Transverse colon (tissue), 4 donors: ENCODE data around the gene HSPA1L. TPM values are rescaled to one million over a fixed set of nuclear protein-coding genes. Genes with fewer than 3 reads are reported as not detected.

Experiments used
- DNase-seq: peaks from one replicate; pipeline ENCODE4 v3.0.0-alpha.2; 2019
- H3K27ac ChIP-seq, 4 donors: fragments of 200-600 bp; sonication (generic); 2 replicates each; pipeline ENCODE4 v1.5.1; 2016 to 2018; ENCODE audit warnings: inconsistent platforms in 4 of 4
- H3K27me3 ChIP-seq: fragments of 200-600 bp; sonication (generic); 2 replicates; pipeline ENCODE4 v1.5.1; 2017; ENCODE audit warnings: inconsistent platforms
- H3K36me3 ChIP-seq, 4 donors: fragments of 200-600 bp; sonication (generic); 2 replicates each; pipeline ENCODE4 v1.5.1; 2017 to 2019; ENCODE audit warnings: inconsistent platforms in 4 of 4
- H3K4me1 ChIP-seq, 4 donors: fragments of 200-600 bp; sonication (generic); 2 replicates each; pipeline ENCODE4 v1.5.1; 2017 to 2020; ENCODE audit warnings: inconsistent platforms in 4 of 4
- H3K4me3 ChIP-seq, 4 donors: fragments of 200-600 bp; sonication (generic); 1 replicate in 1 of 4; 2 replicates in 3 of 4; pipeline versions ENCODE4 v1.5.1 to v1.6.1; 2017 to 2019; ENCODE audit warnings: inconsistent platforms in 4 of 4
- H3K9me3 ChIP-seq, 2 donors: fragments of 200-600 bp; sonication (generic); 2 replicates each; pipeline ENCODE4 v1.5.1; 2017 to 2019; ENCODE audit warnings: inconsistent platforms in 2 of 2
- CTCF ChIP-seq, 5 experiments: fragments of 200-600 bp in 3 of 5; fragments of 450-650 bp in 2 of 5; sonication (generic) in 3 of 5; IDR thresholded peaks; 1 replicate in 2 of 5; 2 replicates in 3 of 5; pipeline ENCODE4 v1.5.1; 2016 to 2017; ENCODE audit warnings: antibody characterized with exemption in 5 of 5, inconsistent platforms in 3 of 5, mild to moderate bottlenecking in 2 of 5, moderate library complexity in 1 of 5
- EP300 ChIP-seq: sonication (generic); formaldehyde crosslinking; IDR thresholded peaks from one replicate; pipeline ENCODE4 v1.6.1; 2017; ENCODE audit warnings: antibody characterized with exemption, low read depth
- POLR2A ChIP-seq: fragments of 450-650 bp; IDR thresholded peaks from one replicate; pipeline ENCODE4 v1.6.1; 2016; ENCODE audit warnings: antibody characterized with exemption, mild to moderate bottlenecking, moderate library complexity
- POLR2AphosphoS5 ChIP-seq, 3 donors: sonication (generic); formaldehyde crosslinking; IDR thresholded peaks; one replicate each; pipeline ENCODE4 v1.6.1; 2016; ENCODE audit warnings: antibody characterized with exemption in 3 of 3
- WGBS, 2 donors: methylation state at CpG; one replicate each; pipeline ENCODE4 v1.1.5; 2018; ENCODE audit warnings: low coverage in 1 of 2; 5-methylcytosine and 5-hydroxymethylcytosine counted together
- in situ Hi-C, 4 donors: fragments of 200-750 bp; cut with MboI; loops; one replicate each; pipeline versions ENCODE4 v1.15.0 to v1.15.1; 2017; ENCODE audit warnings: low sequenced_read_pairs in 3 of 4, low pct_ligation_motif_present in 1 of 4, low pct_unique_long_range_greater_than_20kb in 1 of 4
- intact Hi-C: fragments of 100-400 bp; cut with DNase I; formaldehyde crosslinking; loops from one replicate; pipeline ENCODE4 v1.15.1; 2023; ENCODE audit warnings: low total_unique reads
- total RNA-seq, 4 donors: library from RNA; depleted of rRNA; stranded (reverse); fragments of >200 nt; gene quantifications; one replicate each; pipeline ENCODE4 v1.1.0, GENCODE V29; 2016

The HSPA1L gene
- total RNA-seq, 4 donors from 2014 or later = 0.64 to 0.68 TPM; not detected in 2

GRCh38 chr6:31762878-31763618, 52.0 kb downstream of the HSPA1L start:
- H3K27me3 ChIP-seq = no peaks in the 10 kb centered on the region
- intact Hi-C loops = no loop called here
- H3K27ac ChIP-seq = no peak overlapping the region
- no peak for DNase-seq
- H3K4me1 ChIP-seq = peaks cover 0 to 10% (median 0%) of the 10 kb centered on the region in 4 donors
- no peaks in the 10 kb centered on the region for H3K9me3 ChIP-seq
- TF ChIP-seq CTCF (IDR thresholded peaks at IDR 0.05) (no peak), POLR2AphosphoS5 (IDR thresholded peaks at IDR 0.05) (no peak), POLR2A (no peak), EP300 (no peak)
- H3K4me3 ChIP-seq = no peak overlapping the region
- no peaks in the 10 kb centered on the region for H3K36me3 ChIP-seq
- in situ Hi-C loops = loop anchor here in 1 of 4 donors (10.0 kb wide), 1 partner anchor 78 kb away; the partner anchor contains the start of gene LY6G5C
- 83% methylated on average over 8 of the region's 8 CpGs; no CpG with 5 or more reads in 1 of the 2 donors for WGBS, 2 donors

- intact Hi-C loops (no loop called here), in situ Hi-C loops (loop anchor here in 1 of 4 donors (10.0 kb wide), 1 partner anchor 78 kb away; the partner anchor contains the start of gene LY6G5C)
- Histone ChIP-seq H3K9me3 (no peaks in the 10 kb centered on the region), H3K4me3 (no peak within 1 kb of the TSS), H3K4me1 (peaks cover 0 to 10% (median 0%) of the 10 kb centered on the region in 4 donors), H3K36me3 (no peaks in the 10 kb centered on the region), H3K27me3 (no peaks in the 10 kb centered on the region), H3K27ac (no peak within 1 kb of the TSS)
- DNase-seq = no peak
- WGBS, 2 donors = 76 to 100% methylated on average over 2 to 4 of the region's 4 CpGs
- no peak for TF ChIP-seq POLR2AphosphoS5 (IDR thresholded peaks at IDR 0.05)
- no peak for TF ChIP-seq CTCF (IDR thresholded peaks at IDR 0.05)
- TF ChIP-seq EP300 = no peak
- TF ChIP-seq POLR2A = no peak
These were observed 52.7 kb downstream of the HSPA1L start, which contains the start of gene SAPCD1 for GRCh38 chr6:31762356-31762755. SAPCD1 (plus strand) TSS chr6:31762656; CDS start chr6:31763055, 399 bp downstream.

- no peak for DNase-seq
- Histone ChIP-seq H3K27me3 (no peaks in the 10 kb centered on the region), H3K4me1 (peaks cover 0 to 6% (median 0%) of the 10 kb centered on the region in 4 donors), H3K4me3 (no peak overlapping the region), H3K36me3 (no peaks in the 10 kb centered on the region), H3K27ac (no peak overlapping the region), H3K9me3 (no peaks in the 10 kb centered on the region)
- WGBS, 2 donors = 75 to 98% methylated on average over 1 to 8 of the region's 8 CpGs
- intact Hi-C loops (no loop called here), in situ Hi-C loops (loop anchor here in 1 of 4 donors (10.0 kb wide), 1 partner anchor 77 kb away; the partner anchor contains the start of gene LY6G5C)
- TF ChIP-seq CTCF (IDR thresholded peaks at IDR 0.05) (no peak), EP300 (no peak), POLR2AphosphoS5 (IDR thresholded peaks at IDR 0.05) (no peak), POLR2A (no peak)
These were observed 53.7 kb downstream of the HSPA1L start for GRCh38 chr6:31761343-31761742.

- H3K9me3 ChIP-seq = no peaks in the 10 kb centered on the region
- in situ Hi-C loops = loop anchor here in 1 of 4 donors (10.0 kb wide), 1 partner anchor 76 kb away; the partner anchor contains the start of gene LY6G5C
- no peaks in the 10 kb centered on the region for H3K27me3 ChIP-seq
- H3K27ac ChIP-seq = no peak overlapping the region
- intact Hi-C loops = no loop called here
- no peak for DNase-seq
- WGBS, 2 donors = 88% methylated on average over 4 to 5 of the region's 5 CpGs
- H3K36me3 ChIP-seq = no peaks in the 10 kb centered on the region
- TF ChIP-seq CTCF (IDR thresholded peaks at IDR 0.05) = no peak
- no peak for TF ChIP-seq EP300
- TF ChIP-seq POLR2A = no peak
- no peak for TF ChIP-seq POLR2AphosphoS5 (IDR thresholded peaks at IDR 0.05)
- H3K4me1 ChIP-seq = peaks cover 0 to under 1% (median 0%) of the 10 kb centered on the region in 4 donors
- H3K4me3 ChIP-seq = no peak overlapping the region
These were observed 54.3 kb downstream of the HSPA1L start for GRCh38 chr6:31760790-31761189.
